HG03025 (cell line): ENCODE results near the gene EYA2.
"Not testable (repeated sequence)": the region's sequence is repeated elsewhere in the genome, so short reads cannot be mapped to it uniquely, and the experiment has no call there.

Experiments
- ATAC-seq: cut with Tn5 transposase; IDR thresholded peaks from one replicate; pipeline ENCODE4 v1.9.1; 2021; ENCODE audit warnings: mild to moderate bottlenecking, moderate library complexity; ENCODE audit not compliant: unreplicated experiment, low FRiP score

Gene EYA2

GRCh38 chr20:46894971-46895905 lies 595 bp downstream of the EYA2 start:
- no peak for ATAC-seq

DNA sequence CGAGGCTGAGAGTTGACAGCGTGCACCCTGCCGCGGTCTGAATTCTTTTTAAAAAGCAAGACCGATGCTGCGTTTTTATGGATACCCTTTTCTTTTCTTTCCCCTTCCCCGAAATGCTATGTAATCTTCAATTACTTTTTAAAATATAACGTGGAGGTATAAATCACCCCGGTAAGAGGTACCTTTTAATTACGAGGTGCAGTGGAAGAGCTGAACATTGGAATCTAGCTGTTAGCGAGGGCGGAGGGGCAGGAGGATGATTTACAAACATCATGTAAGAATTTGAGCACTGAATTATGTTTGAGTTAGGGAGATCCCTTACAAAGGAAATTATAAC lies 1.2 kb downstream of the EYA2 start:
- ATAC-seq: no peak

GRCh38 chr20:46897328-46897880 lies 2.8 kb downstream of the EYA2 start:
- no peak for ATAC-seq

GRCh38 chr20:46898423-46898822 lies 3.8 kb downstream of the EYA2 start:
- ATAC-seq: no peak

DNA sequence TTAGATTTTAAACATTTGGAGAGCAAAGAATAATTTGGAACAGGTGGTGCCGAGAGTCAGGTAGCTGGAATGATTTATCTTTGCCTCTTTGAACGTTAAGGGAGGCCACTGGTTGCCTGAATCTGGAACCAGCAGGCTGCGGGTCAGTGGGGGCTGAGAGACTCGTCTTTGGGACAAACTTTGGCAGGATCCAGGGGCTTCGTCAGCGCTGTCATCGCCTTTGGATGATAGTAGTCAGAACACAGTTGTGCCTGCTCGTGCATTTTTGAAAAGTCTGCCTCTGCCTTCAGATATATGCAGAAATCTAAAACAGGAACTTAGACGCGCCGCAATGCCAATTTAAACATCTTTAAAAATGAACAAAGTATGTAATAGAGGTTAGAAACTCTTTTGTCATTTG lies 5.0 kb downstream of the EYA2 start:
- ATAC-seq: no peak

DNA sequence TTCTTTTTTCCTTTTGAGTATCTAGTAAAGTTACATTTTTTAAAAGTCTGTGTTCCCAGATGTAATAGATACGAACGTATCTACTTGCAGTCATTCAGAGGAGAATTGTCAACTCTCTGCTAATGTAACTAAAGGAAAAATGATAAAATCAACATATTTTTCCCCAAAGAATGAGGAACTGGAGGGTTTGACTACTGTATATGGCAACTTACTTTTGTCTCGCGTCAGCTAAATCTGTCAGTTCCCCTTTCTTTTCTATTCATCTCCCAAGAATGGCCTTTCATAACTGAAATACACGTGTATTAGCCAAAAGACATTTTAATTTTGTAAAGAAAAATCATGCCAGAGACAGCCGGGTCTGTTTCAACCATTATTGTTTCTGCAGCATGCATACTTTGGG lies 5.4 kb downstream of the EYA2 start:
- ATAC-seq: no peak

GRCh38 chr20:46900826-46901225 lies 6.2 kb downstream of the EYA2 start:
- no peak for ATAC-seq

DNA sequence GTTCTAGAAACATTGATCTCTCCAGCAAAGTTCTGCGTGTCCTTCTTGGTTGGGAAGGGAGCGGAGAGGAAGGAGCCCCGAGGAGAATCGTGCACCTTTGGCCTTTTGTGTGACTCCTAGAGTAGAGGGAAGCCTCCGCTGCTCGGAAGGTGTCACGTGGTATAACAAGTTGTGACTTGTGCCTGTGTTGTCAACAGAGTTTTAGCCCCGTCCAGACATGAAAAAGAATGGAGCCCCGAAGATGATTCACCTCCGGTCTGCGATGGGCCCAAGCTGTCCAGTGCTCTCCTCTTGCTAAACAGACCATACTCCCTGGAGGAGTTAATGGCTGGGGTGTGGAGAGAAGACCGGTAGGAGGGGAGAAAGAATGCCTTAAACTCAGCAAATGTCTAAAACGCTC lies 7.0 kb downstream of the EYA2 start:
- ATAC-seq: no peak

- ATAC-seq: no peak
Measured at GRCh38 chr20:46903256-46903655, 8.6 kb downstream of the EYA2 start.

GRCh38 chr20:46903937-46904336 lies 9.3 kb downstream of the EYA2 start:
- no peak for ATAC-seq

DNA sequence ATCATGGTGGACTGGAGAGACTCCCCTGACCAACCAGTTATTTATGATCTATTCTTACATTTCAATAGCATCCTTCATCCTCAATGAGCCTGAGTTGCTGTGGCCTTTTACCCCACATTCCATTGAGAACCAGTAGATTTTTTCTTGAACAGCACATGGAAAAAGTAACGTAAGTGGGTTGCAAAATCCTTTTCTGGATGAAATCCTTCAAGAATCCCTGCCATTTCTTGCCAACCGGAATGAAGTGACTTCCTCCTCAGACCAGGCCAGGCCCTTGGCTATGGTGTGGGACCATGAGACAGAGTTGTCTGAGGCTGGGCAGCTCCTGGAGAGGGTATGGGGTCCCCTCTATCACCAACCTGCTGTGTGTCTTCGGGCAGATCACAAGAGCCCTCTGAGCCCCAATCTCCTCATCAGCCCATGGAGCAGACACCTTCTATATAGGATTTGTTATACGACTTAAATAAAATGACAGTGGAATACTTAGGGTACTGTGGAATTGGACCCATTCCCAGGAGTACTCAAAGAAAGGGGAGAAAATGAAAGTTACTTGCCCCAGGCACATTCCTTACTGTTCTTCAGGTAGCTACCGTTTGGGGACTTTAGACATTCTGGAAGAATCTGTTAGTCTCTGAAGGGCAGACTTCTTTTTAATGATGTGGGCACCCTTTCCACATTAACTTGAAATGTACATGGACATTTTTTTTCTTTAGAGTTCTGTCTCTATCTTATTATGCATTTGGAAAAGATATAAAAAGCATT lies 10.9 kb downstream of the EYA2 start:
- no peak for ATAC-seq

GRCh38 chr20:46913329-46914044 lies 18.8 kb downstream of the EYA2 start:
- no peak for ATAC-seq

- ATAC-seq: no peak
Measured at GRCh38 chr20:46914789-46915379, 20.2 kb downstream of the EYA2 start.

DNA sequence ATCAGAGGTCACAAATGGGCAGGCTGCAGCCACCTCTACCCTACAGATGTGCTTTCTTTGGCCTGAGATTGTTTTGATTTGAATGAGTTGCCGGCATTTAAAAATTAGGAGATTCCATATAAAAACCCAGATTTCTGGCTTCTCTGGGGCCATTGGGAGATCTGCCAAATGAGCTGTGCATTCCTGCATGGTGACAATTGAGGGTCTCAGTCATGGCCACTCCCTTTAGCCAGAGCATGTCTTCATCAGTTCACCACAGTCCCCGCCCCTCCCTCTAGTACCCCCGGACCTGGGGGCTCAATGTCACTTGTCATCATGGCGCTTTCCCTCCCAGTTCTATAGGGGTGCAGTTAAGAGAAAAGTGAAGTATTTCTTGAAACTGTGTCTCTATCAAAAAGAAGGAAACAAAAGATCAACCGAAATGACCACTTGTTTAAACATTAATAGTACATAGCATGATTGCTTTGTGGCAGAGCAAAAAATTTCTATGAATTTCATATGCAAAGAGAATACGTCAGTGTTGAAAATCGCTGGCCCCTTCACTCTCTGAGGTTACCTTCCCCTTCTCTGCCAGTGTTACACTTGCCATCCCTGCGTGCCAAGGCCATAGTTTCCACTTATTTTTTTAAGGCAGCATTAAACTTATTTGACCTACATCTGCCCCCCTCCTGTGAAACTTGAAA lies 21.1 kb downstream of the EYA2 start:
- ATAC-seq: no peak

- ATAC-seq: no peak
Measured at GRCh38 chr20:46916258-46916603, 21.6 kb downstream of the EYA2 start.

- no peak for ATAC-seq
Measured at GRCh38 chr20:46917155-46917554, 22.5 kb downstream of the EYA2 start.

GRCh38 chr20:46920114-46920513 lies 25.5 kb downstream of the EYA2 start:
- ATAC-seq: no peak

DNA sequence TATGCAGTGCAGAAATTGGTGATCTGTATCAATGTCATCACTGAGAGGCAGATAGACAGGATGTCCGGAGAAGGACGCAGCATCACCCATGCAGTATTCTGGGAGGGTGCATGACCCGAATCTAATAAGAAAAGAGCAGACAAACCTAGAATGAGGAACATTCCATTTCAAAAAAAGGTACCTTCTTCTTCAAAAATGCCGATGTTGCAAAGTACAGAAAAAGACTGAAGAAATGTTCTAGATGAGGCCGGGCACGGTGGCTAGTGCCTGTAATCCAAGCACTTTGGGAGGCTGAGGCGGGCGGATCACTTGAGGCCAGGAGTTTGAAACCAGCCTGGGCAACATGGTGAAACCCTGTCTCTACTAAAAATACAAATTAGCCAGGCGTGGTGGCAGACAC lies 28.2 kb downstream of the EYA2 start:
- ATAC-seq: not testable (repeated sequence)

GRCh38 chr20:46923550-46923949 lies 28.9 kb downstream of the EYA2 start:
- no peak for ATAC-seq

DNA sequence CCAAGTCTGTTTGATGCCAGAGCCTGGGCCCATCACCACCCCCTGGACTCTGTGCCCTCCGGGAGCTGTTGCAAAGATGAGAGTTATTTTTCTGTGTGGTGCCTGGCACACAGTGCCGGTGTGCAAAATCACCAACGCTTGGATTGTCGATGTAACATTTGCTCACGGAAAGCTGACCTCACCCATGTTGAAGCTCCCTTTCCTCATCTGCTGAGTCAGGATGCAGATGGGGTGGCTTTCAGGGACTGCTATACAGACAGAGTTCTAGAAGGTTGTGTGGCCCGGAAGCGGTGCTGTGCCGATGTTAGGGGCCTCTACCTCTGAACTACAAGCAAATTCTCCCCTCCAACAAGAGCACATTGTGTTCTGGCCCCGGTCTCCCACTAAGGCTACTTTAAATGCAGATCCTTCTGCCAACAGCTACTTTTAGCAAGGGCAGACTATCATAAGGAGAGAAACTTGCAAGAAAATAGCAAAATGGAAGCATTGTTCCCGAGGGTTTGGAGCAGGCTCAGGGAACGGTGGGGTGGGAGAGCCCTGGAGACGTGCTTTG lies 34.0 kb downstream of the EYA2 start:
- no peak for ATAC-seq
